ENCODE results near the gene C1orf50. TPM values are rescaled to one million over a fixed set of nuclear protein-coding genes. Genes with fewer than 3 reads are reported as not detected.

The C1orf50 gene
- total RNA-seq, 1 experiment from 2014 or later: 6.1 TPM

GRCh38 chr1:42758641-42759040 lies 8.4 kb upstream of the C1orf50 start:
- DNase-seq (ENCODE audit: low spot score): no peak

DNA sequence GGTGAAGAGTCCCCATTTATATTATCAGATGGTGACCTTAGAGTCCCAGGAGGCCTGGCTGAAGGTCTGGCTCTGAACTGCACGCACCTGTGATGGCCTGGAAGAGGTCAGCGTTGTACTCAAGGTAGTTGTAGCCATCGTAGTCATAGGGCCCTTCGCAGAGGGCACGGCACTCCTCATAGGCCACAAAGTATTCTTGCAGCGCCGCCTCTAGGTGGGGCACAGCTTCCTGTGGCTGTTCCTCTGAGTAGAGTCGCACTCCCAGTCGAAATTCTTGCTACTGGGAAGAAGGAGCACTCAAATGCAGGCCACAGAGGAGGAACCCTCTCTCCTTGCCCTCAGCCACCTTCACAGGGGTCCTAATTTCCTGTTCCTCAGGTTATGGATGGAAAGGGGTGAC lies 7.9 kb upstream of the C1orf50 start:
- no peak for DNase-seq (ENCODE audit: low spot score)

- no peak for DNase-seq (ENCODE audit: low spot score)
These were observed 5.5 kb upstream of the C1orf50 start for GRCh38 chr1:42761567-42761966.

DNA sequence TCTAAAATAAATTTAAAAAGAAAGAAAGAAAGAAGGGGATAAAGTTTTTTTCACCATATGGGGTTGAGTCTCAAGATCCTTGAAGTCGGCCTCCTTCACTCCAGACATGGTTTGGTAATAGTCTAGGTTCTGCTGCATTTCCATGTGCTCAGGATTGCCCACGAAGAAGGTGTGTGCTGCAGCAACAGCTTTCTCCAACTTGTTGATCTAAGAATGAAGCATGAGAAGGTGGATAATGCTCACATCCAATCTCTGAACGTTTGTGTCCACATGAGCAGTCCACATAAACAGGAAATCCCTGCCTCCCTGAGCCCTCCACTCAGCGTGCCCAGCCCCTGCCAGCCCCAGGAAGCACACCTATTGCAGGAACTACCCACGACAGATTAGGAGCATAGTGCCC lies 4.8 kb upstream of the C1orf50 start:
- DNase-seq (ENCODE audit: low spot score): no peak

DNA sequence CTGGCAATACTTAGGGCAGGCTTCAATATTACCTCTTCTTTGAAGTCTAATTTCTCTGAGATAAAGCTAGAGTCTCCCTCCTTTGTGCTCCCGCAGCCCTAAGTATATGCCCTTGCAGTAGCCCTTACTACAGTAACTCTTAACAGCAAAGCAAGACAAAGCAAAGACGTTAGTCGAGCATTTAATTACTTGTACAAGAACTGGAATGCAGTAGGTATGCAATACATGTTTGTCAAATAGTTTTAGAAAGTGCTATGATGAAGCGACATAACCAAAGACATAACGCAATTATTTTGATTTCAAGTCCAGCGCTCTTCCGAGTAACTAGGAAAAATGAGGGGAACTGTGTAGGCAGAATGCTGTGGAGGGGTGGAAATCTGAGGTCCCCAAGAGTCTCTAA lies 1.8 kb upstream of the C1orf50 start:
- DNase-seq (ENCODE audit: low spot score): no peak

GRCh38 chr1:42765832-42766740 lies 963 bp upstream of the C1orf50 start:
- DNase-seq (ENCODE audit: low spot score): peak; percentile 77

DNA sequence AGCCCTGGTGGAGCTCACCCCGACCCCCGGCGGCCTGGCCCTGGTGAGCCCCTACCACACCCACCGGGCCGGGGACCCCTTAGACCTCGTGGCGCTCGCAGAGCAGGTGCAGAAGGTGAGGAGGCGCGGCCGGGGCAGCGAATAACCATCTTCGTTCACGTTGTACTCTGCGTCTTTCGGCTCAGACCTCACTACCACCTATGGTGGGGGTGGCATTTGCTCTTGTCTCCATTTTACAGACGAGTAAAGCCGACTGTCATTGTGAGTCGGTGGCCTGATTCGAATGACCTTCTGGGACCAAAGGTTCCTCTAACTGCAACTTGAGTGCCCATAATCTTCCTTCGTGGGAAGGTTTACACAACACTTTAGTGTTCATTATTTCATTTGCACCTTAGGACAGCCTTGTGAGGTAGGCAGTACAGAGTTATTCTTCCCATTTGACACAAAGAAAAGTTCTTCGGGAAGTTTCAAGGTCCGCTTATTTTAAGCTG lies 506 bp downstream of the C1orf50 start:
- DNase-seq (ENCODE audit: low spot score): no peak

- no peak for DNase-seq (ENCODE audit: low spot score)
These were observed 1.1 kb downstream of the C1orf50 start for GRCh38 chr1:42768172-42768571.

DNA sequence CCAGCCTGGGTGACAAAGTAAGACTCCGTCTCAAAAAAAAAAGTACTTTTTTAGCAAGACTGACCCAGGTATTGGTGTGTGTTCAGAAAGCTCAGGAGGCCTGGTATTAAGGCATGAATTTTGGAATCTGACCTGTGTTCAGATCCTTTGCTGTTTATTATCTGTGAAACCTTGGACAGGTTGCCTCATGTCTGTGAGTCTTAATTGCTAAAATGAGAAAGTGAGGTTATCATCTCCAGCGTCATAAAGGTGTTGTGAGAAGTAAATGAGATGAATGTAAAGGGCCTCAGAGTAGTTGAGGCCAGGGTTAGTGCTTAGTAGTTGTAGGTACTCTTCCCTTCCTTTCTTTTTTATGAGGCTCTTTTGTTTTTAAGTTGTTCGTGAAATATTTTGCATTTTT lies 2.8 kb downstream of the C1orf50 start:
- no peak for DNase-seq (ENCODE audit: low spot score)

GRCh38 chr1:42773420-42773819 lies 6.4 kb downstream of the C1orf50 start:
- no peak for DNase-seq (ENCODE audit: low spot score)

DNA sequence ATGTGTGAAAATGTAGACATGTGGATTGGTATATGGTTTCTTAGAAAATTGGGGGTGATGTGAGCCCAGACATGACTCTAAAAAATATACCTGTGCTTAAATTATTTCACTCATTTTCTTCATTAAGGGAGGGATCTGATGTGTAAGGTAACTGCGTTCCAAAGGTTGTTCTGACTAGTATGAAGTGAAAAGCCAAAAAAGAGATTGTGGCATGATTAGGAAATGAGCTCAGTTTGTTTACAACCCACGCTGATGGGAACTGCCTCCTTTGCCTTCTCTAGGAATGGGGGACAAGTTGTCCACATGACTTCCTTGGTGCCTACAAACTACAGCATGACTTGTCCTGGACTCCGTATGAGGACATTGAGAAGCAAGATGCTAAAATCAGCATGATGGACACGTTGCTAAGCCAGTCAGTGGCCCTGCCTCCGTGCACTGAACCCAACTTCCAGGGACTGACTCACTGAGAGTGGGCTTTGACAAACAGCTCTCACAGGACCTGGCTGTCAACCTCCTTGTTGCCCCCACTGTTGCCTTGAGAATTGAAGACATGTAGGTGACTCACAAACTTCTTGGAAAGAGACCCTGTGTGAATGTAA lies 8.0 kb downstream of the C1orf50 start:
- DNase-seq (ENCODE audit: low spot score): no peak

DNA sequence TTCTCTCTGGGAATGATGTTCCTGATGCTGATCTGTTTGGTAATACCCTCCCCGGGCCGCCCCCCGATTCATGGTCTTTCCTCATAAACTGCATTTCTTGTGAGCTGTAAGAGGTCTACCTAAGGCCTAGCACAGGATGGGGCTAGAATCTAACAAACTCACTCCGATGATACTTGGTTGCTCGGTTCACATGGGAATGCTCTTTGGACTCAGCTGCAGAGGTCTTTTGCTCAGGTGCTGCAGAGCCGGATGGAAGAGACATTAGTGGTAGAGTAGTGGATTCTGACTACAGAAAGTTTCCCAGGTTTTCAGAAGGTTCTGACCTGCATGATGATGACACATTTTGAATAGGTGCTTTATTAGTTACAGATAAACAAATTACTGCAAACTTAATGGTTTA lies 9.5 kb downstream of the C1orf50 start:
- no peak for DNase-seq (ENCODE audit: low spot score)

DNA sequence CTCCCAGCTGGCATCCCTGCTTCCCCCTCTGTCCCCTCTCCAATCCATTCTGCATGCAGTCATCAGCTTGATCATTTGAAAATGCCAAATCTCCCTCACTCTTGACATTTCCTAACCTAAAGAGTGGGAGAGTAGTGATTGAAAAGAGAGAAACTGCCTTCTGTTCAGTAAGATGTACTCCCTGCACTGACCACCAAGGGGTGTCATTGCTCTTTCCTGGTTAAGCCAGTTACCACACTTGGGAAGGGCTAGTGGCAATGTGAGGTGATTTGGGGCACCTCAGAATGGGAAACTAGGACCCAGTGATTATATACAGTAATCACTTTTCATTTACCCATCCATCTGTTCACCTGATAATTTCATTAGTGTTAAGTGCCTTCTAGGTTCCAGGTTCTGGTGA lies 10.8 kb downstream of the C1orf50 start:
- no peak for DNase-seq (ENCODE audit: low spot score)

- no peak for DNase-seq (ENCODE audit: low spot score)
These were observed 12.7 kb downstream of the C1orf50 start for GRCh38 chr1:42779725-42780124.

- no peak for DNase-seq (ENCODE audit: low spot score)
These were observed 13.1 kb downstream of the C1orf50 start for GRCh38 chr1:42780176-42780575.

- no peak for DNase-seq (ENCODE audit: low spot score)
These were observed 16.0 kb downstream of the C1orf50 start for GRCh38 chr1:42783092-42783491.

DNA sequence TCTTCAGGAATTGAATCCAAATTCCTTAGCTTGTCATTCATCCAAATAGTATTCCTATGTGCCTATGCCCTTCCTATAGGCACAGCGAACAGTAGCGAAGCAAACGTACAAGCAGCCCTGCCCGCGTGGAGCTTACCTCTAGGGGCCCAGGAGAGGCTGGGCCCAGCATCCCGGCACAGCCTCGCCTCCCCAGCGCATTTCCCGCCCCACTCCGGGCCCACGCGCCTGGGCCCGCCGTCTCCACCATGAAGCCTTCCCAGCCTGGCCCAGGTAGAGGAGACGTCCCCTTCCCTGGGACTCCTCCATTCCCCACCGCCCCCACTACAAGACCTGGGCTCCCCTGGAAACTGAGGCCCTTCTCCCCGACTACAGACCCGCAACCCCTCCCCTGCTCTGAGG lies 17.5 kb downstream of the C1orf50 start:
- DNase-seq (ENCODE audit: low spot score): no peak

DNA sequence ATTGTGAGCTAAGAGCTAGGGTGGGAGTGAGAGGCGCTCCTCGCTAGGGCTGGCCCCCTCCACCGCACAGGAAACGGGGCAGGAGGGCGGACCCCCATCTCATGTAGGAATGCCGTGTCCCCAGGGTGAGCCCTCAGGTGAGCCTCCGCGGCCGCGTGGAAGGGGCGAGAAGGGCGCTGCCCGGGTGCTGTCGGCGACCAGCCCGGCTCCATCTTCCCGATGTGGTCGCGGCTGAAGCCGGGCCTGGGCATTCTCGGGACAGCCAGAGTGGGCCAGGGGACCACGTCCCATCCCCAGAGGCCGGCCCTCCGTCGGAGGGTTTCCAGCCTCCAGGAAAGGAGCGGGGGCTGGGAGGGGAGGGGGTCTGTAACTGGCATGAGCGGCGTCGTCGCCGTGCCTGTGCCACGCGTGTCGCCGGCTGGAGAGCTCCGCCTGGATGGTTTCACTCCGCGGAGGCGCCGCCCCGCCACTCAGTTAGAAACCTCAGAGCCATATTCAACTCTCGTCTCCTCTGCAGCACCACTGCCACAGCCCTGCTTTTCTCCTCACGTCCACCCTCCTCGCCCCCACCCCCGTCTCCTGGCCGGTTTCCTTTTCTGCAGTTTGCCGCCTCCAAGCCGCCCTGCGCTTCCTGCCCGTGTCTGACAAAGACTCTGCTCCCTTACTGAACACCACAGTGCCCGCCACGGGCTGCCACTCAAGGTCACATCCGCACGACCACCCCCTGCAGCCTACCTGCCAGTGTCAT lies 18.1 kb downstream of the C1orf50 start, which contains the start of gene TMEM269:
TSS of gene TMEM269 (plus strand) at position 46 of the 748 bp plus-strand sequence. CDS start 4,903 bp downstream, outside the sequence.
- DNase-seq (ENCODE audit: low spot score): no peak

GRCh38 chr1:42786097-42786496 lies 19.0 kb downstream of the C1orf50 start:
- DNase-seq (ENCODE audit: low spot score): no peak

GRCh38 chr1:42788021-42788420 lies 21.0 kb downstream of the C1orf50 start:
- no peak for DNase-seq (ENCODE audit: low spot score)

DNA sequence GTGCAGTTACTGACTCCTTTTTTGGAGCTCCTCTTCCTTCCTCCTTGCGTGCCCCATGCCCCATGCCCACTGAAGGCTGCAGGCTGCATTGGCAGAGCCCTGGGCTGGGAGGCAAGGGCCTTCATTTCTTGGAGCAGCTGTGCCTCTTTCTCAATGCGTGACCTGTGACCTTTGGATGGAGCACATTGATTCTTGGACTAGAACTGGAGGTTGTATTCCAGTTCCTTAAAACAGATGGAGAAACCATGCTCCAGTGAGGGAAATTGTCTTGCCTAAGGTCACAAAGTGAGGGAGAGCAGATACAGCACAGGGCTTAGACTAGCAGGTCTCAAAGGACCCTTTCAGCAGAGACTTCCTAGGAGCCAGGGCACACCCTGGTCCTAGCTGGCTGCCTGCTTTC lies 26.8 kb downstream of the C1orf50 start:
- DNase-seq (ENCODE audit: low spot score): no peak

- no peak for DNase-seq (ENCODE audit: low spot score)
These were observed 30.4 kb downstream of the C1orf50 start for GRCh38 chr1:42797414-42797813.
